GF-D8 (cell line): ENCODE data around the gene CD164L2.
"Not testable (repeated sequence)": the region's sequence is repeated elsewhere in the genome, so short reads cannot be mapped to it uniquely, and the experiment has no call there.

Experiments
- DNase-seq: peaks from one replicate; lab custom pipeline; 2025; lab: John Stamatoyannopoulos, UW

The CD164L2 gene

DNA sequence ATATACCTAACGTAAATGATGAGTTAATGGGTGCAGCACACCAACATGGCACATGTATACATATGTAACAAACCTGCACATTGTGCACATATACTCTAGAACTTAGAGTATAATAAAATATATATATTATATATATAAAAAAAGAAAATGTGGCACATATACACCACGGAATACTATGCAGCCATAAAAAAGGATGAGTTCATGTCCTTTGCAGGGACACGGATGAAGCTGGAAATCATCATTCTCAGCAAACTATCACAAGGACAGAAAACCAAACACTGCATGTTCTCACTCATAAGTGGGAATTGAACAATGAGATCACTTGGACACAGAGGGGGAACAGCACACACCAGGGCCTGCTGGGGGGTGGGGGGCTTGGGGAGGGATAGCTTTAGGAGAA lies 1.7 kb upstream of the CD164L2 start:
- not testable (repeated sequence) for DNase-seq

DNA sequence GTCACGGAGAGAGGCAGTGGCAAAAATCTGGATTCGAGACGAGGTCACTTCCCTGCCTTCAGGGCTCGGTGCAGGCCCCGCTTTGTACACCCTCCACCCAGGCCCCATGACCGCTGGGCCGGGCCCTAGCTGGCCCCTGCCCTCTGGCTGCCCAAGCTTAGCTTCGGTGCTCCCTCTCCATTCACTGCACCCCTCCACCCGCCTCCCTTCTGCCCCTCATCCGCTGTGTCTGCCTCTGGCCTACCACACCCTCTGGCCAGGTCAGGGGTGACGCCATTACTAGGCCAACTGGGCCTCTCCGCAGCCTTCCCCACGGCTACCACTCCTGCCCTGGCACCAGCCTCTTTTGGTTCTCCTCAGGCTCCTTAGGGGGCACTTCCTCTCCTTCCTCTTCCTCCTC lies 528 bp upstream of the CD164L2 start:
- no peak for DNase-seq

GRCh38 chr1:27381969-27382762 lies 967 bp downstream of the CD164L2 start:
- DNase-seq: no peak

DNA sequence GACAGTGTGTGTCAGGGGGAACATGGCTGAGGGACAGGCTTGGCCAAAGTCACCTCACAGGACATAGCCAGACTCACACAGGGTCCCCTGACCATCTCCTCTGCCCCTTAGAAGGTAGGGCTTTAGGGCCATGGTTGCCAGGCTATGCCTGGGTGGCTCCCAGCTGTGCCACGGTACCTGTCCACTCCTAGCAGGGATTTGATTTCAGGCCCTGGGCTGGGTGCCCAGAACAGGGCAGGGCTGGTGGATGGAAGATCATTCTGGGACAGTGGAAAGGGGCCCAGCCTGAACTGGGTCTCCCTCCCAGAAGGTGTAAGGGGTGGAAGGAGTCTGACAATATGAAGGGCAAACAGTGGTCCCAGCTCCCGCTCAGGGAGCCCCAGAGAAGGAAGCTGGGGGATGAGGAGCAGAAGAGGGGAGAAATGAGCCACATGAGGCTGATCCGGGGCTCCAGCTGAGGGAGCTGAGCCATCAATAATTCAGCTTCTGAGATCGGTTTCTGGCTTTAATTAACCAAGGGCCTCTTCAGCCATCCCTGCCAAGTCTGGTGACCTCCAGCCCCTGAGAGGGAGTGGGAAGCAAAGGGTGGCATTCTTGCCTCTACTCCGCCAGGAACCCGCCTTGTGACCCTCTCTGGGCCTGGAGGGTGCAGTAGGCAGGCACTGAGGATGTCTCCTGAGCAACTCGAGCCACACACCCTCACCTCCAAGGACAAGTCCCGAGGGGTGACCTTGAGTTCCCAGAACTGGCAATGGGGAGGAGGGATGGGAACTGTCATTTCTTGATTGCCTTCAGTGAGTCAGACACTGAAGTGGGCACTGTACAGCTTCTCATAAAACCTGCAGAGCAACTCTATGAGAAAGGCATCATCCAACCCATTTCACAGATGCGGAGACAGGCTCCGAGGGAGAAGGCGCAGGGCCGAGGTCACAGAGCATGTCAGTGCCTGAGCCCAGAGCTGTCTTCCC lies 2.1 kb downstream of the CD164L2 start:
- no peak for DNase-seq

DNA sequence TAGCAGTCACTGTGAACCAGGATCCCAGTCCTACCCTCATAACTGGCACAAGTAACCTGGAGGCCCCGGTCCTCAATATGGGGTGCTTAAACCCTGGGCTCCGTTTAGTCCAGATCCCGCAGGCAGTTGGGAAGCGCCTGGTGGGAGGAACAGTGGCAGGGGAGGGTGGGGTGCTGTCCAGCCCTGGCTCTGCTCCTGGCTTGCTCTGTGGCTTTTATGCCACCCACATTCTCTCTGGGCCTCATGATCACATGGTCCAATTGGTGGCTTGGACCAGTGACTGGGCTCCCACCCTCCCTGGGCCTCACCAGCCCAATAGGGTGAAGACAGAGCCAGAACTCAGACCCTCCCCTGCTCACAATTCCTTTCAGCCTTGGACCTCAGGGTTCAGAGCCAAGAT lies 2.9 kb downstream of the CD164L2 start:
- DNase-seq: no peak

DNA sequence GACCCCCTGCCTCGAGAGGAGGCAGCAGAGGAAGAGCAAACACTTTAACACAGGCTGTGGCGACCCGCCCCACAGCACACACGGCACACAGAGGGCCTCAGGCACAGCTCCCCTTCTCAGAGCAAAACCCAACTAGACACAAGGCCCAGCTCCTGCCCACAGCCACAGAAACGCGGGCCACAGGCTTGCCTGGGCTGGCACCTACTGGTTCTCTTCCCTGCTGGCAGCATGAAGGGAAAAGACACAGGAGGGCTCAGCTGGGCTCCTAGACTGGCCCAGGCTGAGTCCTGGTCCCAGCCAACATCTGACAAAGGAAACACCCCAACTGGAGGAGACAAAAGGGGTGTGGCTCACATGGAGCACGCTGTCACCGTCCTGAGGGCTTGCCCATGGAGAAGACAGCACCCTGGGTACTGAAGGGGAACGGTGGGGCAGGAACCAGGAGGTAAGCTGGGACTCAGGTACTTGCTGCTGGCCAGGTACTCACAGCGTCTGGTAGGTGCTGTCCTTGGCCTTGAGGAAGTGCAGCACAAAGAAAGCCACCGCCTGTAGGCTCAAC lies 3.5 kb downstream of the CD164L2 start:
- DNase-seq: no peak

DNA sequence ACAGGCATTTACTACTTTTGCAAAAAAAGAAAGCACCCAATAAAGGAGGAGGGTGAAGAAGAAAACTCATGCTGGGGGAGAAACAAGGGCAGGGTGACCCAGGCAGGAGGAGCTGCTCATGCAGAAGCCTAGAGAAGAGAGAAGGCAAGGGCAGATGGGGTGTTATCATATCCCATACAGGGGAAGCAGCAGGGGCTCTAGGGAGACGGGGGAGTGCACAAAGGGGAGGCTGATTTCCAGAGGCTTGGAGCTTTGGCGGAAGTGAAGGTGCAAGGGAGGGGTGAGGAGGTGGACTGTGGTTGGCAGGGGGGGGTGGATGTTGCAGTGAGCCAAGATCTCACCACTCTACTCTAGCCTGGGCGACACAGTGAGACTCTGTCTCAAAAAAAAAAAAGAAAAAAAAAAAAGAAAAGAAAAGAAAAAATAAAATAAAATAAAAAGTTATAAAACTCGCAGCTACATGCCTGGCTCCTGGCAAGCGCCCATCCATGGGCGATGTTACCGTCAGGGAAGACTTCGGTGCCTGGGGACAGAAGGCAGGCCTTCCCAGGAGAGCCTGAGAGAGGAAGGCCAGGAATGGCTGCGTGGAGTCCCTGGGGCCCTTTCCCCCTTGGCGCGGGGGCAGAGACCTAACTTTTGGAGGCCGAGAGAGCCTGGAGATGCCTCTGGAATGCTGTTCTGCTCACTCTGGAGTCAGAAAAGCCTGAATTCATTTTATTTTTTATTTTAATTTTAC lies 5.2 kb downstream of the CD164L2 start:
- DNase-seq: no peak

- DNase-seq: no peak
Observed at GRCh38 chr1:27374362-27375086, 8.6 kb downstream of the CD164L2 start, which contains the start of gene FCN3. FCN3 (minus strand) TSS chr1:27374824; CDS start chr1:27374818, 6 bp downstream.

- no peak for DNase-seq
Observed at GRCh38 chr1:27372808-27373690, 10.1 kb downstream of the CD164L2 start.

DNA sequence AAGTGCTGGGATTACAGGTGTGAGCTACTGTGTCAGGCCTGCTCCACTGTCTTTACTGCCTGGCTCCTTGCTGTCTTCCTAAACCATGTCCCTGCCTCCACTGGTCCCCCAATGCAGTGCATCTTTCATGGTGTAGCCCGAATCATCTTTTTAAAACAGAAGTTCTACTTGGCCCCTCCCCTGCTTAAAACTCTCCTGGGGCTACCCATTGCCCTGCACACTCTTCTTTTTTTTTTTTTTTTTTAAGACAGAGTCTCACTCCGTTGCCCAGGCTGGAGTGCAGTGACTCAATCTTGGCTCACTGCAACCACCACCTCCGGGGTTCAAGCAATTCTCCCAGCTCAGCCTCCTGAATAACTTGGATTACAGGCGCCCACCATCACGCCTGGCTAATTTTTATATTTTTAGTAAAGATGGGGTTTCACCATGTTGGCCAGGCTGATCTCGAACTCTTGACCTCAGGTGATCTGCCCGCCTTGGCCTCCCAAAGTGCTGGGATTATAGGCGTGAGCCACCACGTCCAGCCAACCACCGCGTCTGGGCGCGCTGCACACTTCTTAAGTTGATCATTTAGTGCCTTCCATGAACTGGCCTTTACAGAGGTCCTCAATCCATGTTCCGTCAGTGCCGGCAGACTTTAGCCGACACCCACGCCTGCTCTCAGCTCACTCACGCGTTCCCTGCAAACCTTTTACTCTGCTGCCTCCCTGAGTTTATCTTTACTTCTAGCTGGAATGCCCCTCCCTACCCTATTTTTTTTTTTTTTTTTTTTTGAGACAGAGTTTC lies 10.9 kb downstream of the CD164L2 start:
- DNase-seq: no peak

GRCh38 chr1:27368869-27369582 lies 14.1 kb downstream of the CD164L2 start:
- peak; percentile 60 for DNase-seq

- DNase-seq: no peak
Observed at GRCh38 chr1:27367160-27367650, 15.9 kb downstream of the CD164L2 start.

- peak; percentile 7 for DNase-seq
Observed at GRCh38 chr1:27366411-27367159, 16.5 kb downstream of the CD164L2 start, which contains the start of gene MAP3K6. MAP3K6 (minus strand) TSS chr1:27366961; CDS start chr1:27366597, 364 bp downstream.

GRCh38 chr1:27366113-27366410 lies 17.1 kb downstream of the CD164L2 start:
- no peak for DNase-seq

- DNase-seq: peak; percentile 17
Observed at GRCh38 chr1:27365372-27366112, 17.6 kb downstream of the CD164L2 start.

DNA sequence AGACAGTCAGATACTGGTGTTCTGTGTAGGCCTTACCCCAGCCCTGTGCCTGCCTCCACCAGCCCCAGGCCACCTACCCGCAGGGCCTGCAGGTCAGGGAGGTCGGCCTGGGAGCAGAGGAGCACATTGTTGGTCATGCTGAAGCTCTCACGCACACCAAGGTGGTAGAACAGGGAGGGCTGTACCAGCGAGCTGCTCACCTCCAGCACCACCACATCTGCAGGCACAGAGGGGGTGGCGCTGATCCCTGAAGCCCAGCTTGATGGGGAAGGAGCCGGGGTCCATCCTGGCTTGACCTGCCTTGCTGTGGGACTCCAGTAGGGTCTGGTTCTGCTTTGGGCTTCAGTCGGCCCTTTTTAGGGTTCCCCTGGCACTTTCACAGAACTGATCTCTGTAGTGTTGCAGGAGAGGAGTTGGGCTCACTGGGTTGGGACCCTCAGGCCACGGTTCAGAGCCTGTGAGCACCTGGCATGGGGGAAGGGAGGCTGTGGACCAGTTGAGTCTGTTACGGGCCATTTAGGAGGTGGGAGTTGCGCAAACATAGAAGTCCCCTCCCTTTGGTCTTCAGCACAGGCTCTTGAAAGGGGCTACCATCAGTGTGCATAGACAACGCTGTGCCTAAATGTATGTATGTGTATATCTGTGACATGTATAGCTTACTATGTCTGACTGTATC lies 18.3 kb downstream of the CD164L2 start:
- DNase-seq: no peak
